ENCODE data around the gene UNC5B. TPM values are rescaled to one million over a fixed set of nuclear protein-coding genes. Genes with fewer than 3 reads are reported as not detected.

Gene UNC5B
- total RNA-seq, 1 donor: 20.6 TPM

DNA sequence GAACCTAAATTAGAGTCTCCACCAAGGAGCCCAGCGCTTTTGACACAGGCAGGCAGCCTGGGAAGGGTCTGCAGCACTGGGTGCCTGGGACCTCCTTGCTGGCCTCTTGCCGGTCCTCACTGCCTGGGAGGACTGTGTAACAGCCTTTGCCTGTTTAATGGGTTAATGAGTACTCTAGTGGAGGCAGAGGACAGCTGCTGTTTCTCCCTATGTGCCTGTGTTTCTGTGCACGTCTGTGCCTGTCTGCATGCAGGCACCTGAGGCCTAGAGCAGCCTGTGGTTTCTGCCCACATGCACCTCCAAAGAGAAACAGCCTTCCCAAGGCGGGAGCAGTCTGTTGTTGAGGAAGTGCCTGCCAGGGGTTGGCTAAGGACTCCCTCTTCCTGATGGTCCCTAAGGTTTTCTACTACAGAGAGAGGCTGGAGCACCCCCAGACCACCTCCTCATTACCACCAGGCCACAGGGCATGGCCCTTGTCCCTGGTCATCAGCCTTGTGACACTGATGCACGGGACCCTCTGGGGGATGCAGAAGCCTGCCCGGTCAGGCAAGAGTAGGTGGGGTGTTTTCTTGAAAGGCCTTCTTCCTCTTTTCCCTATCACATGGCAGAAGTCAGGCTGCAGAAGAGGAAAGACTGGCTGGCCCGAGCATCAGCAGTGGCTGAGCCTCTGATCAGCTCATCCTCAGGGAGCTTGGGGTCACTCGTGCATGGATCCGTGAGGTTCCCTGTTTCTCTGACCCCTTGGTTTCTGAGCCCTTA, 120.9 kb downstream of the UNC5B start:
- no peak overlapping the region for H3K4me3 ChIP-seq (ENCODE audit: low read depth, low read length)
- TF ChIP-seq, protein P1, sequence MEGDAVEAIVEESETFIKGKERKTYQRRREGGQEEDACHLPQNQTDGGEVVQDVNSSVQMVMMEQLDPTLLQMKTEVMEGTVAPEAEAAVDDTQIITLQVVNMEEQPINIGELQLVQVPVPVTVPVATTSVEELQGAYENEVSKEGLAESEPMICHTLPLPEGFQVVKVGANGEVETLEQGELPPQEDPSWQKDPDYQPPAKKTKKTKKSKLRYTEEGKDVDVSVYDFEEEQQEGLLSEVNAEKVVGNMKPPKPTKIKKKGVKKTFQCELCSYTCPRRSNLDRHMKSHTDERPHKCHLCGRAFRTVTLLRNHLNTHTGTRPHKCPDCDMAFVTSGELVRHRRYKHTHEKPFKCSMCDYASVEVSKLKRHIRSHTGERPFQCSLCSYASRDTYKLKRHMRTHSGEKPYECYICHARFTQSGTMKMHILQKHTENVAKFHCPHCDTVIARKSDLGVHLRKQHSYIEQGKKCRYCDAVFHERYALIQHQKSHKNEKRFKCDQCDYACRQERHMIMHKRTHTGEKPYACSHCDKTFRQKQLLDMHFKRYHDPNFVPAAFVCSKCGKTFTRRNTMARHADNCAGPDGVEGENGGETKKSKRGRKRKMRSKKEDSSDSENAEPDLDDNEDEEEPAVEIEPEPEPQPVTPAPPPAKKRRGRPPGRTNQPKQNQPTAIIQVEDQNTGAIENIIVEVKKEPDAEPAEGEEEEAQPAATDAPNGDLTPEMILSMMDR (IDR thresholded peaks at IDR 0.05; ENCODE audit: insufficient read depth, low read length): no peak
- DNase-seq (ENCODE audit: low read depth): no peak

DNA sequence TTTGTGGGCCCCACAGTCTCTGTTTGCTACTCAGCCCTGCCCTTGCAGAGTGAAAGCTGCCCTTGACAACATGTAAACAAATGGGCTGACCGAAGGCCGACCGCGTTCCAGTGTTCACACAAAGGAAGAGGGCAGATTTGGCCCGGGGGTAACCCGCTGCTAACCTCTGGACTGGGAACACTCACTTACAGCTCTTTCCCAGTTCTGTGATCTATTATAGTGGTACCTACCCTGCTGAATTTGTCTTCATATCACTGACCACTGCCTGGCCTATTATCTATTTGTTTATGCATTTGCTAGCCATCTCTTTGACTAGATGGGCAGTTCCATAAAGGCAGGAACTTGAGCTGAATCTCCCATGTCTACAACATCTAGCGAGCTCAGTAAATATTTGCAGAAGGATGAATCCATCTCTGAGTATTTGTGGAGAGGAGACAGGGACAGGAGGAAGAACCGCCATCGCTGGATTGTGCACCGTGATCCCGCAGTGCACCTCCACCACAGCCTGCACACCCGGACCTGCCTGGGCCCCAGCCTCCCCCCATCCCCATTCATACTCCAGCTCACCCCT, 121.9 kb downstream of the UNC5B start:
- DNase-seq (ENCODE audit: low read depth): no peak
- TF ChIP-seq, protein P1 (IDR thresholded peaks at IDR 0.05; ENCODE audit: insufficient read depth, low read length): no peak
- no peak overlapping the region for H3K4me3 ChIP-seq (ENCODE audit: low read depth, low read length)

DNA sequence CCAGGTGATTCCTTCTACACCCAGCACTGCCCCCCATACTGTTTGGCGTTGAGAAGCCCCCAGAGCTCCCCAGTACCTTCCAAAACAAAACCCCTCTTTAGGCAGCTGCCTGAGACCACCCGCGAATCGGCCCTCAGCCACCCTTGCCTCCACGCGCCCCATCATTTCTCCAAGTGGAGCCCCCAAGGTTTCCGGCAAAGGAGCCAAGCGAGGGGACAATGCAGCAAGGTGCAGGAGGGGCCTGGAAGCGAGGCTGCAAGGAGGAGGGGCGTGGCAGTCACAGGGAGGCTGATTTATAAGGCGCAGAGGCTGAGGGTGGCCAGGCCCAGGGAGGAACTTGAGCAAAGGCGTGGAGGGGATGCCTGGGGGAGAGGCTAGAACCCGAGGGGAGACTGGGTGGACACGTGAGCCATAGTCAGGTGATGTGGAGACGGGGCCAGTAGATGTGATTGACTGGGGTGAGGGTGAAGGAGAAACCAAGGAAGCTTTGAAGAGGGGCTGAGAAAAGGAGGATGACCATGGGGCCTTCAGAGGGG, 122.9 kb downstream of the UNC5B start:
- DNase-seq (ENCODE audit: low read depth): no peak
- TF ChIP-seq, protein P1 (IDR thresholded peaks at IDR 0.05; ENCODE audit: insufficient read depth, low read length): no peak
- H3K4me3 ChIP-seq (ENCODE audit: low read depth, low read length): no peak overlapping the region

DNA sequence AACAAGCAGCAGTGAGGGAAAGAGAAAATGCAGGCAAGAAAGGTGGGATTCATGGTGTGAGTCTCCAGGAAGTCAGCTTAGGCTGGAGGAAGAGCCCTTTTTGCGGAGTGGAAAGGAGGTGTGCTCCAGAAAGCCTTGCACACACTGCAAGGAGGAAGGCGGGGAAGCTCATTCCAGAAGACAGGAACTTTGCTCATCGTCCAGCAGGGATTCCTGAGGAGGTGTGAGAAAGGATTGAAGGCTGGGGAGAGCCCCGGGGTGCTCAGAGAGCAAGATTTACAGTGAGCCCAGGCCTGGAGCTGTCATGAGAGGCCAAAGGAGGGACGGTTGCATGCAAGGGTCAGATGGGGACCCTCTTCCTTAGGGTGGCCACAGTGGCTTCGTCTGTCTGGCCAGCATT, 124.3 kb downstream of the UNC5B start:
- H3K4me3 ChIP-seq (ENCODE audit: low read depth, low read length): no peak overlapping the region
- TF ChIP-seq, protein P1 (IDR thresholded peaks at IDR 0.05; ENCODE audit: insufficient read depth, low read length): no peak
- no peak for DNase-seq (ENCODE audit: low read depth)

DNA sequence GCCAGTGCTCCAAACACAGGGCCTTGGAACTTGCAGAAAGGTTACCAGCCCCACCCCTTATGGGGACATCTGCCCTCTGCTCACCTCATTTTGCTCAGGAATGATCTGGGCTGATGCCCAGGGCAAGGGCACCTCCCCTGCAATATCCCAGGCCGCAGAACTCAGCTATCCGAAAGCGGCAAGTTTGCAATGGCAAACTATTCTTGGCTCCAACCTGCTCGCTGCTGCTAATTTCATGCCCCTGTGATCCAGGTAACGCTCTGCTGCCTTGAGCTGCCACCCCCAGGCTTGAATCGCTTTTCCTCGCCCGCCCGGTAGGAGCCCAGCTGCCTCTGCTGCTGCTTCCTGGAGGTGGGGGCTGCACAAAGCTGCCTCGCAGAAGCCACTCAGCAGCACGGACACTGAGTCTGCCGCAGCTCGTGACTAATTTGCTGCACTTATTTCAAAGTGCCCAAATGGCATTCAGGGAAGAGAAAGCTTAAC, 124.9 kb downstream of the UNC5B start:
- DNase-seq (ENCODE audit: low read depth): no peak
- no peak overlapping the region for H3K4me3 ChIP-seq (ENCODE audit: low read depth, low read length)
- TF ChIP-seq, protein P1 (IDR thresholded peaks at IDR 0.05; ENCODE audit: insufficient read depth, low read length): no peak

DNA sequence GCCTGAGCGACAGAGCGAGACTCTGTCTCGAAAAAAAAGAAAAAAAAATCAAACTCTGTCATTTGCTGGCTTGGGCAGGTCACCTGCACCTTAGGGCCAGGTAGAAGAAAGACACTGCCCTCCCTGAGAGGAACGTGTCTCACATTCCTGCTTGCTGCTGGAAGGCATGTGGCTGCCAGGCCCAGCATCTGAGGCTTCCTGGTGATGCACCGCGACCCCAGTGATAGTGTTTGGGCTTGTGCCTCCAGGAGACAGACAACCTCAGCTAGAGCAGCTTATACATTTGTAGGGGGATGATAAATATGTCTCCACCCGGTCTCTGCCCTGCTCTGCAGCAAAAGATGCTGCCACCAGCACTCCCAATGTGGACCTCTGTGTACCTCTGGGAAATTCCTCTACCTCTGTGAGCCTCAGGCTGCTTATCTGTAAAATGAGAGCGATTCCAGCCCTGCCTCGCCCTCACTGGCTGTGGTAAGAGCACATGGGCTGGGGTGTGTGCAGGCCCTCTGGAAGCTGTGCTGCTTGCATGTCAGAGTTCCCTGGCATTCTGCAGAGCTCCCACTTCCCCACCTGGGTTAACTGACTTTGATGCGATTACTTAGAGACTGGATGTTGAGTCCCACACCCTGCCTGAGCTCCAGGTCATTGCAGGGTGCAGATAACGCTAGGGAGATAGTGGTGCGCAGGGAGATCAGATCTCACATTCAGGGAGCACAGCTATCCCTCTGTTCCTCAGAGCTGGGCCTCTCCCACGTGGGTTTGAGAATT, 126.5 kb downstream of the UNC5B start:
- no peak for DNase-seq (ENCODE audit: low read depth)
- no peak overlapping the region for H3K4me3 ChIP-seq (ENCODE audit: low read depth, low read length)
- TF ChIP-seq, protein P1 (IDR thresholded peaks at IDR 0.05; ENCODE audit: insufficient read depth, low read length): no peak
